ENCODE data around the gene NEB.

DNA sequence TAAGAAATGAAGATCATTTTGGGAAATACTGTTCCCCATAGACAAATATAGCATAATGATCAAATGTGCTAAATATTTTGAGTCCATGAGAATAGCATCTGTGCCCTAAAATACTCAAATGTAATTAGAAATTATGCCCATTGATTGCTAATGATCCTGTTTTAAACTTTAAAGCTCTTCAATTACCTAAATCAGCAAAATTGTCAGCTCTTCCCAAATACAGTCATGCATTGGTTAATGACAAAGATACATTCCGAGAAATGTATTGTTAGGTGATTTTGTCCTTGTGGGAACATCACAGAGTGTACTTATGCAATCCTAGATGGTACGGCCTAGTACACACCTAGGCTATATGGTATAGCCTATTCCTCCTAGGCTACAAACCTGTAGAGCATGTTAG is 89.7 kb downstream of the NEB start:
- TF ChIP-seq GATA2 (IDR thresholded peaks at IDR 0.05; ENCODE audit: low read depth, low read length) (no peak), GATA3 (IDR thresholded peaks at IDR 0.05; ENCODE audit: low read depth, low read length) (no peak)

Data from SH-SY5Y (cell line).